ENCODE data around the gene EDA.
"Not testable (repeated sequence)": the region's sequence is repeated elsewhere in the genome, so short reads cannot be mapped to it uniquely, and the experiment has no call there.

EDA gene

GRCh38 chrX:69761633-69762032, 145.7 kb downstream of the EDA start:
- no peaks in the 10 kb centered on the region for H3K4me1 Mint-ChIP-seq
- no peaks in the 10 kb centered on the region for H3K27me3 Mint-ChIP-seq
- H3K4me3 Mint-ChIP-seq, result no peak overlapping the region
- H3K9me3 Mint-ChIP-seq, result no peaks in the 10 kb centered on the region
- H3K27ac Mint-ChIP-seq (ENCODE audit: low read depth), result no peak overlapping the region
- DNase-seq (ENCODE audit: low spot score in 2 of 2), result no peak
- no peaks in the 10 kb centered on the region for H3K36me3 Mint-ChIP-seq (ENCODE audit: insufficient read depth)
- no peak for ATAC-seq (replicated peaks; ENCODE audit: extremely low read depth, poor library complexity, severe bottlenecking)

- ATAC-seq (replicated peaks; ENCODE audit: extremely low read depth, poor library complexity, severe bottlenecking), result no peak
- Mint-ChIP-seq H3K27me3 (no peaks in the 10 kb centered on the region), H3K36me3 (ENCODE audit: insufficient read depth) (no peaks in the 10 kb centered on the region)
Observed at GRCh38 chrX:69762340-69762739, 146.4 kb downstream of the EDA start.

GRCh38 chrX:69793260-69793935, 177.5 kb downstream of the EDA start:
- no peak for ATAC-seq (replicated peaks; ENCODE audit: extremely low read depth, poor library complexity, severe bottlenecking)
- Mint-ChIP-seq H3K27me3 (no peaks in the 10 kb centered on the region), H3K4me3 (no peak overlapping the region), H3K9me3 (peaks cover 17% of the 10 kb centered on the region), H3K27ac (ENCODE audit: low read depth) (no peak overlapping the region), H3K36me3 (ENCODE audit: insufficient read depth) (no peaks in the 10 kb centered on the region), H3K4me1 (no peaks in the 10 kb centered on the region)
- DNase-seq (ENCODE audit: low spot score in 2 of 2), result no peak

More at GRCh38 chrX:69762340-69762739, 146.4 kb downstream of the EDA start:
- Mint-ChIP-seq H3K27ac (ENCODE audit: low read depth) (no peak overlapping the region), H3K4me1 (no peaks in the 10 kb centered on the region), H3K9me3 (no peaks in the 10 kb centered on the region), H3K4me3 (no peak overlapping the region)
- no peak for DNase-seq (ENCODE audit: low spot score in 2 of 2)

GRCh38 chrX:69795702-69796101, 179.8 kb downstream of the EDA start:
- ATAC-seq (replicated peaks; ENCODE audit: extremely low read depth, poor library complexity, severe bottlenecking) (no peak), DNase-seq (ENCODE audit: low spot score in 2 of 2) (no peak)
- Mint-ChIP-seq H3K4me1 (no peaks in the 10 kb centered on the region), H3K27me3 (no peaks in the 10 kb centered on the region), H3K27ac (ENCODE audit: low read depth) (no peak overlapping the region), H3K36me3 (ENCODE audit: insufficient read depth) (no peaks in the 10 kb centered on the region), H3K9me3 (peaks cover 21% of the 10 kb centered on the region), H3K4me3 (no peak overlapping the region)

- H3K27ac Mint-ChIP-seq (ENCODE audit: low read depth), result no peak overlapping the region
- H3K4me3 Mint-ChIP-seq, result no peak overlapping the region
- H3K9me3 Mint-ChIP-seq, result no peaks in the 10 kb centered on the region
Observed at GRCh38 chrX:69807400-69807799, 191.5 kb downstream of the EDA start.

GRCh38 chrX:69808375-69808774, 192.5 kb downstream of the EDA start:
- Mint-ChIP-seq H3K4me1 (no peaks in the 10 kb centered on the region), H3K4me3 (no peak overlapping the region), H3K36me3 (ENCODE audit: insufficient read depth) (no peaks in the 10 kb centered on the region), H3K27ac (ENCODE audit: low read depth) (no peak overlapping the region), H3K27me3 (no peaks in the 10 kb centered on the region), H3K9me3 (no peaks in the 10 kb centered on the region)
- DNase-seq (ENCODE audit: low spot score in 2 of 2) (no peak), ATAC-seq (replicated peaks; ENCODE audit: extremely low read depth, poor library complexity, severe bottlenecking) (no peak)

More at GRCh38 chrX:69807400-69807799, 191.5 kb downstream of the EDA start:
- ATAC-seq (replicated peaks; ENCODE audit: extremely low read depth, poor library complexity, severe bottlenecking) (no peak), DNase-seq (ENCODE audit: low spot score in 2 of 2) (no peak)
- H3K27me3 Mint-ChIP-seq, result no peaks in the 10 kb centered on the region
- H3K4me1 Mint-ChIP-seq, result no peaks in the 10 kb centered on the region
- no peaks in the 10 kb centered on the region for H3K36me3 Mint-ChIP-seq (ENCODE audit: insufficient read depth)

GRCh38 chrX:69813677-69814076, 197.8 kb downstream of the EDA start:
- ATAC-seq (replicated peaks; ENCODE audit: extremely low read depth, poor library complexity, severe bottlenecking) (no peak), DNase-seq (ENCODE audit: low spot score in 2 of 2) (no peak)
- H3K9me3 Mint-ChIP-seq, result peaks cover 6% of the 10 kb centered on the region
- H3K36me3 Mint-ChIP-seq (ENCODE audit: insufficient read depth), result no peaks in the 10 kb centered on the region
- H3K27me3 Mint-ChIP-seq, result no peaks in the 10 kb centered on the region
- H3K4me3 Mint-ChIP-seq, result no peak overlapping the region
- H3K27ac Mint-ChIP-seq (ENCODE audit: low read depth), result no peak overlapping the region
- no peaks in the 10 kb centered on the region for H3K4me1 Mint-ChIP-seq

- no peak for ATAC-seq (replicated peaks; ENCODE audit: extremely low read depth, poor library complexity, severe bottlenecking)
Observed at GRCh38 chrX:69815063-69815462, 199.2 kb downstream of the EDA start.

GRCh38 chrX:69815519-69815918, 199.6 kb downstream of the EDA start:
- Mint-ChIP-seq H3K27me3 (no peaks in the 10 kb centered on the region), H3K27ac (ENCODE audit: low read depth) (no peak overlapping the region), H3K36me3 (ENCODE audit: insufficient read depth) (no peaks in the 10 kb centered on the region), H3K4me3 (no peak overlapping the region), H3K9me3 (peaks cover 6% of the 10 kb centered on the region), H3K4me1 (no peaks in the 10 kb centered on the region)
- DNase-seq (ENCODE audit: low spot score in 2 of 2), result no peak
- ATAC-seq (replicated peaks; ENCODE audit: extremely low read depth, poor library complexity, severe bottlenecking), result no peak

More at GRCh38 chrX:69815063-69815462, 199.2 kb downstream of the EDA start:
- H3K27me3 Mint-ChIP-seq, result no peaks in the 10 kb centered on the region
- DNase-seq (ENCODE audit: low spot score in 2 of 2), result no peak
- H3K36me3 Mint-ChIP-seq (ENCODE audit: insufficient read depth), result no peaks in the 10 kb centered on the region
- no peak overlapping the region for H3K4me3 Mint-ChIP-seq
- peaks cover 6% of the 10 kb centered on the region for H3K9me3 Mint-ChIP-seq
- no peak overlapping the region for H3K27ac Mint-ChIP-seq (ENCODE audit: low read depth)
- no peaks in the 10 kb centered on the region for H3K4me1 Mint-ChIP-seq

GRCh38 chrX:69844636-69845035, 228.7 kb downstream of the EDA start:
- Mint-ChIP-seq H3K9me3 (no peaks in the 10 kb centered on the region), H3K4me3 (no peak overlapping the region), H3K4me1 (no peaks in the 10 kb centered on the region), H3K27ac (ENCODE audit: low read depth) (no peak overlapping the region), H3K36me3 (ENCODE audit: insufficient read depth) (no peaks in the 10 kb centered on the region), H3K27me3 (no peaks in the 10 kb centered on the region)
- ATAC-seq (replicated peaks; ENCODE audit: extremely low read depth, poor library complexity, severe bottlenecking) (no peak), DNase-seq (ENCODE audit: low spot score in 2 of 2) (no peak)

GRCh38 chrX:69859999-69860398, 244.1 kb downstream of the EDA start:
- not testable (repeated sequence) for H3K27ac Mint-ChIP-seq (ENCODE audit: low read depth); H3K4me3 Mint-ChIP-seq; DNase-seq (ENCODE audit: low spot score in 2 of 2); H3K4me1 Mint-ChIP-seq; H3K27me3 Mint-ChIP-seq; ATAC-seq (replicated peaks; ENCODE audit: extremely low read depth, poor library complexity, severe bottlenecking); H3K36me3 Mint-ChIP-seq (ENCODE audit: insufficient read depth); H3K9me3 Mint-ChIP-seq

GRCh38 chrX:69876221-69876620, 260.3 kb downstream of the EDA start:
- ATAC-seq (replicated peaks; ENCODE audit: extremely low read depth, poor library complexity, severe bottlenecking), result no peak

GRCh38 chrX:69884210-69884609, 268.3 kb downstream of the EDA start:
- DNase-seq (ENCODE audit: low spot score in 2 of 2), result no peak
- H3K9me3 Mint-ChIP-seq, result peaks cover 10% of the 10 kb centered on the region
- no peak for ATAC-seq (replicated peaks; ENCODE audit: extremely low read depth, poor library complexity, severe bottlenecking)
- H3K36me3 Mint-ChIP-seq (ENCODE audit: insufficient read depth), result peaks cover 2% of the 10 kb centered on the region
- H3K27me3 Mint-ChIP-seq, result no peaks in the 10 kb centered on the region
- no peak overlapping the region for H3K27ac Mint-ChIP-seq (ENCODE audit: low read depth)
- H3K4me1 Mint-ChIP-seq, result no peaks in the 10 kb centered on the region
- no peak overlapping the region for H3K4me3 Mint-ChIP-seq

More at GRCh38 chrX:69876221-69876620, 260.3 kb downstream of the EDA start:
- no peak overlapping the region for H3K27ac Mint-ChIP-seq (ENCODE audit: low read depth)
- no peak overlapping the region for H3K4me3 Mint-ChIP-seq
- H3K27me3 Mint-ChIP-seq, result no peaks in the 10 kb centered on the region
- no peak for DNase-seq (ENCODE audit: low spot score in 2 of 2)
- no peaks in the 10 kb centered on the region for H3K9me3 Mint-ChIP-seq
- no peaks in the 10 kb centered on the region for H3K36me3 Mint-ChIP-seq (ENCODE audit: insufficient read depth)
- no peaks in the 10 kb centered on the region for H3K4me1 Mint-ChIP-seq

Measured in central memory CD8-positive, alpha-beta T cell (primary cell).